ENCODE data around the gene CASQ2.

CASQ2 gene

GRCh38 chr1:115725600-115725999 is 42.9 kb downstream of the CASQ2 start:
- Histone ChIP-seq H4K20me1 (ENCODE audit: control insufficient read depth, insufficient read depth, low read depth, low read length) (no peaks in the 10 kb centered on the region), H3K27ac (ENCODE audit: low read depth, low read length) (no peak overlapping the region), H3K4me2 (ENCODE audit: low read length) (no peak overlapping the region), H3K36me3 (ENCODE audit: control insufficient read depth, low read length) (no peaks in the 10 kb centered on the region), H3K79me2 (ENCODE audit: control insufficient read depth, low read length) (no peaks in the 10 kb centered on the region), H3K27me3 (ENCODE audit: control insufficient read depth, low read length) (no peaks in the 10 kb centered on the region; the same call in 1 of the 2 replicates), H3K9me3 (ENCODE audit: control insufficient read depth, insufficient read depth, low read length) (no peaks in the 10 kb centered on the region), H3F3A (ENCODE audit: control insufficient read depth, insufficient read depth) (no peaks in the 10 kb centered on the region), H3K4me1 (ENCODE audit: control insufficient read depth, low read length) (no peaks in the 10 kb centered on the region), H3K4me3 (ENCODE audit: low read length) (no peak overlapping the region), H3K9me2 (replicated peaks; ENCODE audit: control insufficient read depth, low read length) (no peaks in the 10 kb centered on the region)
- TF ChIP-seq, protein P1, sequence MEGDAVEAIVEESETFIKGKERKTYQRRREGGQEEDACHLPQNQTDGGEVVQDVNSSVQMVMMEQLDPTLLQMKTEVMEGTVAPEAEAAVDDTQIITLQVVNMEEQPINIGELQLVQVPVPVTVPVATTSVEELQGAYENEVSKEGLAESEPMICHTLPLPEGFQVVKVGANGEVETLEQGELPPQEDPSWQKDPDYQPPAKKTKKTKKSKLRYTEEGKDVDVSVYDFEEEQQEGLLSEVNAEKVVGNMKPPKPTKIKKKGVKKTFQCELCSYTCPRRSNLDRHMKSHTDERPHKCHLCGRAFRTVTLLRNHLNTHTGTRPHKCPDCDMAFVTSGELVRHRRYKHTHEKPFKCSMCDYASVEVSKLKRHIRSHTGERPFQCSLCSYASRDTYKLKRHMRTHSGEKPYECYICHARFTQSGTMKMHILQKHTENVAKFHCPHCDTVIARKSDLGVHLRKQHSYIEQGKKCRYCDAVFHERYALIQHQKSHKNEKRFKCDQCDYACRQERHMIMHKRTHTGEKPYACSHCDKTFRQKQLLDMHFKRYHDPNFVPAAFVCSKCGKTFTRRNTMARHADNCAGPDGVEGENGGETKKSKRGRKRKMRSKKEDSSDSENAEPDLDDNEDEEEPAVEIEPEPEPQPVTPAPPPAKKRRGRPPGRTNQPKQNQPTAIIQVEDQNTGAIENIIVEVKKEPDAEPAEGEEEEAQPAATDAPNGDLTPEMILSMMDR (IDR thresholded peaks at IDR 0.05; ENCODE audit: low read depth, low read length, poor library complexity, severe bottlenecking), result no peak
- no peak for TF ChIP-seq EZH2phosphoT487 (IDR thresholded peaks at IDR 0.05; ENCODE audit: borderline replicate concordance, low read length)

GRCh38 chr1:115723756-115724155 is 44.8 kb downstream of the CASQ2 start:
- no peaks in the 10 kb centered on the region; the same call in 1 of the 2 replicates for H3K27me3 ChIP-seq (ENCODE audit: control insufficient read depth, low read length)
- no peak for TF ChIP-seq EZH2phosphoT487 (IDR thresholded peaks at IDR 0.05; ENCODE audit: borderline replicate concordance, low read length)
- TF ChIP-seq, protein P1 (IDR thresholded peaks at IDR 0.05; ENCODE audit: low read depth, low read length, poor library complexity, severe bottlenecking), result no peak
- H3K4me3 ChIP-seq (ENCODE audit: low read length), result no peak overlapping the region
- H3K4me2 ChIP-seq (ENCODE audit: low read length), result no peak overlapping the region
- no peaks in the 10 kb centered on the region for H3K79me2 ChIP-seq (ENCODE audit: control insufficient read depth, low read length)
- H3K4me1 ChIP-seq (ENCODE audit: control insufficient read depth, low read length), result no peaks in the 10 kb centered on the region
- H3K36me3 ChIP-seq (ENCODE audit: control insufficient read depth, low read length), result no peaks in the 10 kb centered on the region
- no peaks in the 10 kb centered on the region for H3K9me3 ChIP-seq (ENCODE audit: control insufficient read depth, insufficient read depth, low read length)
- H4K20me1 ChIP-seq (ENCODE audit: control insufficient read depth, insufficient read depth, low read depth, low read length), result no peaks in the 10 kb centered on the region
- H3K9me2 ChIP-seq (replicated peaks; ENCODE audit: control insufficient read depth, low read length), result no peaks in the 10 kb centered on the region
- H3F3A ChIP-seq (ENCODE audit: control insufficient read depth, insufficient read depth), result no peaks in the 10 kb centered on the region
- no peak overlapping the region for H3K27ac ChIP-seq (ENCODE audit: low read depth, low read length)

DNA sequence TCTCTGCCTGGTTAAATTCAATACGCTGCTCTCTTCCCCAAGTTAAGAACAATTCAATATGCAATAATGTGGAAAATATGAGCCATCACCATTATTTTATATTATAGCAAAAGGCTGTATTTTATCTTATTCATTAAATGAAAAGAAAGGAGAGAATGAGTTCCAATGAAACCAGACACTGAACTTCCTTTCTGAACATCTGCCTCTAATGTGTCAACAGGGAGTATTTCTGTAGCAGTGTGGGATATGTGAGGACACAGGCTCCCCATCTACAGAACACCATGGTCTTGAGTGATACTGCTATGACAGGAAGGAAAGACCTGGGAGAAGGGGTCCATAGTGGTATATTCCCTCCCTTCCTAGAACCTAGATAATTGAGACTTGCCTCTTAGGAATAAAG is 46.3 kb downstream of the CASQ2 start:
- no peaks in the 10 kb centered on the region for H3K79me2 ChIP-seq (ENCODE audit: control insufficient read depth, low read length)

More for the DNA sequence above, 46.3 kb downstream of the CASQ2 start:
- H3K4me2 ChIP-seq (ENCODE audit: low read length), result no peak overlapping the region
- no peaks in the 10 kb centered on the region for H3F3A ChIP-seq (ENCODE audit: control insufficient read depth, insufficient read depth)
- H4K20me1 ChIP-seq (ENCODE audit: control insufficient read depth, insufficient read depth, low read depth, low read length), result no peaks in the 10 kb centered on the region
- H3K4me1 ChIP-seq (ENCODE audit: control insufficient read depth, low read length), result no peaks in the 10 kb centered on the region
- TF ChIP-seq EZH2phosphoT487 (IDR thresholded peaks at IDR 0.05; ENCODE audit: borderline replicate concordance, low read length), result no peak
- TF ChIP-seq, protein P1 (IDR thresholded peaks at IDR 0.05; ENCODE audit: low read depth, low read length, poor library complexity, severe bottlenecking), result no peak
- no peak overlapping the region for H3K27ac ChIP-seq (ENCODE audit: low read depth, low read length)
- H3K9me3 ChIP-seq (ENCODE audit: control insufficient read depth, insufficient read depth, low read length), result no peaks in the 10 kb centered on the region
- H3K27me3 ChIP-seq (ENCODE audit: control insufficient read depth, low read length), result no peaks in the 10 kb centered on the region; the same call in 1 of the 2 replicates
- no peaks in the 10 kb centered on the region for H3K9me2 ChIP-seq (replicated peaks; ENCODE audit: control insufficient read depth, low read length)
- H3K36me3 ChIP-seq (ENCODE audit: control insufficient read depth, low read length), result no peaks in the 10 kb centered on the region
- no peak overlapping the region for H3K4me3 ChIP-seq (ENCODE audit: low read length)

All from DOHH2 (cell line).